ENCODE measurements around the gene ADNP. TPM values are rescaled to one million over a fixed set of nuclear protein-coding genes. Genes with fewer than 3 reads are reported as not detected.
A peak's percentile ranks its signal among the peaks of the same experiment; 100 is the strongest.

The ADNP gene
- total and polyA plus RNA-seq, 2 of the 13 experiments (the other 11 are each of a cell fraction or from before 2014, with no cell fraction given), result 21.0 to 21.5 TPM

GRCh38 chr20:50930976-50931305 is 296 bp downstream of the ADNP start (continued):
- 0 out of 2 replicates have a peak, but pooled peaks have one; percentile 6 for TF ChIP-seq BRD4 (CRISPR knock-in tag; IDR thresholded peaks at IDR 0.05)
- TF ChIP-seq POGZ (CRISPR knock-in tag; IDR thresholded peaks at IDR 0.05), result no peak
- TF ChIP-seq, protein P1, sequence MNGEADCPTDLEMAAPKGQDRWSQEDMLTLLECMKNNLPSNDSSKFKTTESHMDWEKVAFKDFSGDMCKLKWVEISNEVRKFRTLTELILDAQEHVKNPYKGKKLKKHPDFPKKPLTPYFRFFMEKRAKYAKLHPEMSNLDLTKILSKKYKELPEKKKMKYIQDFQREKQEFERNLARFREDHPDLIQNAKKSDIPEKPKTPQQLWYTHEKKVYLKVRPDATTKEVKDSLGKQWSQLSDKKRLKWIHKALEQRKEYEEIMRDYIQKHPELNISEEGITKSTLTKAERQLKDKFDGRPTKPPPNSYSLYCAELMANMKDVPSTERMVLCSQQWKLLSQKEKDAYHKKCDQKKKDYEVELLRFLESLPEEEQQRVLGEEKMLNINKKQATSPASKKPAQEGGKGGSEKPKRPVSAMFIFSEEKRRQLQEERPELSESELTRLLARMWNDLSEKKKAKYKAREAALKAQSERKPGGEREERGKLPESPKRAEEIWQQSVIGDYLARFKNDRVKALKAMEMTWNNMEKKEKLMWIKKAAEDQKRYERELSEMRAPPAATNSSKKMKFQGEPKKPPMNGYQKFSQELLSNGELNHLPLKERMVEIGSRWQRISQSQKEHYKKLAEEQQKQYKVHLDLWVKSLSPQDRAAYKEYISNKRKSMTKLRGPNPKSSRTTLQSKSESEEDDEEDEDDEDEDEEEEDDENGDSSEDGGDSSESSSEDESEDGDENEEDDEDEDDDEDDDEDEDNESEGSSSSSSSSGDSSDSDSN (CRISPR knock-in tag; IDR thresholded peaks at IDR 0.05), result peak; percentile 45; the same call in 1 of the 2 replicates
- 0 out of 2 replicates have a peak, but pooled peaks have one; percentile 10 for TF ChIP-seq ZBTB20 (CRISPR knock-in tag; IDR thresholded peaks at IDR 0.05; ENCODE audit: borderline replicate concordance, low read depth)
- TF ChIP-seq, protein P2, sequence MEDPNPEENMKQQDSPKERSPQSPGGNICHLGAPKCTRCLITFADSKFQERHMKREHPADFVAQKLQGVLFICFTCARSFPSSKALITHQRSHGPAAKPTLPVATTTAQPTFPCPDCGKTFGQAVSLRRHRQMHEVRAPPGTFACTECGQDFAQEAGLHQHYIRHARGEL (CRISPR knock-in tag; IDR thresholded peaks at IDR 0.05), result no peak
- TF ChIP-seq FUBP1 (CRISPR knock-in tag; IDR thresholded peaks at IDR 0.05; ENCODE audit: borderline replicate concordance), result no peak
- TF ChIP-seq ZFYVE20 (CRISPR knock-in tag; IDR thresholded peaks at IDR 0.05; ENCODE audit: borderline replicate concordance, low read depth), result 0 out of 2 replicates have a peak, but pooled peaks have one; percentile 1
- no peak for TF ChIP-seq MBNL3 (CRISPR knock-in tag; conservative IDR thresholded peaks at IDR 0.05)
- no peak for TF ChIP-seq KDM4B (CRISPR knock-in tag; IDR thresholded peaks at IDR 0.05)
- TF ChIP-seq POLR2G (IDR thresholded peaks at IDR 0.05; ENCODE audit: low read depth, low read length), result peak; percentile 77; the same call in 1 of the 2 replicates
- TF ChIP-seq MED1 (CRISPR knock-in tag; IDR thresholded peaks at IDR 0.05), result no peak
- TF ChIP-seq ZNF883 (CRISPR knock-in tag; IDR thresholded peaks at IDR 0.05; ENCODE audit: not compliant biosample characterization), result peak; percentile 6
- TF ChIP-seq ZNF710 (CRISPR knock-in tag; IDR thresholded peaks at IDR 0.05; ENCODE audit: borderline replicate concordance), result no peak
- no peak for TF ChIP-seq MNT (IDR thresholded peaks at IDR 0.05)
- peak; percentile 60; the same call in 1 of the 2 replicates for TF ChIP-seq PCBP1 (IDR thresholded peaks at IDR 0.05; ENCODE audit: borderline replicate concordance, low read depth, low read length)
- no peak for TF ChIP-seq ATM (IDR thresholded peaks at IDR 0.05; ENCODE audit: borderline replicate concordance)
- no peak for TF ChIP-seq TGIF2 (CRISPR knock-in tag; IDR thresholded peaks at IDR 0.05)
- 0 out of 2 replicates have a peak, but pooled peaks have one; percentile 8 for TF ChIP-seq SP2 (CRISPR knock-in tag; IDR thresholded peaks at IDR 0.05)
- TF ChIP-seq CBX1 (IDR thresholded peaks at IDR 0.05; ENCODE audit: low read depth), result no peak
- TF ChIP-seq ZFP90 (CRISPR knock-in tag; IDR thresholded peaks at IDR 0.05; ENCODE audit: borderline replicate concordance), result no peak; the same call in 1 of the 2 replicates
- no peak for TF ChIP-seq KDM5B (CRISPR knock-in tag; IDR thresholded peaks at IDR 0.05; ENCODE audit: borderline replicate concordance)
- no peak for TF ChIP-seq ZNF350 (CRISPR knock-in tag; IDR thresholded peaks at IDR 0.05; ENCODE audit: borderline replicate concordance, low read depth)
- TF ChIP-seq MXI1 (IDR thresholded peaks at IDR 0.05; ENCODE audit: borderline replicate concordance, low read depth, low read length), result 0 out of 3 replicates have a peak, but pooled peaks have one; percentile 30

Measured in HepG2 (cell line).